Measurements from ENCODE around the gene COPS3.
A peak's percentile ranks its signal among the peaks of the same experiment; 100 is the strongest.

Gene COPS3

DNA sequence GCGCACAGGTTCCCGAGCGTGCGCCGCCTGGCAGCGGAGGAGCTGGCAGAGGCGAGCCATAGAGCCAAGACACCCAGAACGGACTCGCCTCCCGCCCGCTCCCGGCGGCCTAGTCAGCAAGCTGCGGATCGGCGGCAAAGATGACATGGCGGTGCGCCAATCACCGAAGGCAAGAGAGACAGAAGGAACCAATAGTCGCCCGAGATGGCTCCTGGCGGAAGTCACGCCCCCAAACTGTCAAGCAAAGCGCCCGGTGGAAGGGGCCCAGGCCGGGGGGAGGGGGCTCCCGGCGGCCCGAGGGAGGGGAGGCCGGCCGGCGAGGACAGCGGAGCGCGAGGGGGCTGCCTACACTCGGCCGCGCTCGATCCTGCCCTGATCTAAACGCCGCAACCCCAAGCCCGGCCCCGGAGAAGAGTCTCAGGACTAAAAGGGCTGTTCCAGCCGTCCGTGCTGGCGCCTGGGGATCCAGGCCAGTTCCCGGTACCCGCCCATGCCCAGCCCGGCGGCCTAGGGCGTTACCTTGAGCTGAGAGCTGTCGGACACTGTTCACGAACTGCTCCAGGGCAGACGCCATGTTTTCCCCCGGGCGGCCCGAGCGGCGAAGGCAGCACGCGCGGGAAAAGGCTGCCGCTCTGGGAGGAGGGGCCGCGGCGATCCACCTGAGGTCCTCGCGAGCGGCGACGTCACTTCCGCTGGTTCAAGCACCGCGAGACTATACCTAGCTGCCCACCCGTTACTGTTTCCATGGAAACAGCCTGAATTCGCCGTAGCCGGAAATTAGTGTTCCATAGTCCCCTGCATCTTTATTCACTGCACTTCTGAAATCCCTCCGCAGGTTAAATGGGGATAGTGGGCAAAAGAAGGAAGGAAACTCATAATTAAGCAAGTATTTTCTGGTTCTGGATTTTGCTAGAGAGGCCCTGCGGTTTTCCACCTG lies at the start of gene COPS3:
TSS of gene COPS3 (minus strand) at position 634 of the 937 bp plus-strand sequence. CDS start at position 574, 60 bp downstream.
- TF ChIP-seq ZNF274 (IDR thresholded peaks at IDR 0.05; ENCODE audit: low read depth, low read length): no peak
- H3K4me3 ChIP-seq (ENCODE audit: low read length): peak within 1 kb of the TSS; percentile 76

DNA sequence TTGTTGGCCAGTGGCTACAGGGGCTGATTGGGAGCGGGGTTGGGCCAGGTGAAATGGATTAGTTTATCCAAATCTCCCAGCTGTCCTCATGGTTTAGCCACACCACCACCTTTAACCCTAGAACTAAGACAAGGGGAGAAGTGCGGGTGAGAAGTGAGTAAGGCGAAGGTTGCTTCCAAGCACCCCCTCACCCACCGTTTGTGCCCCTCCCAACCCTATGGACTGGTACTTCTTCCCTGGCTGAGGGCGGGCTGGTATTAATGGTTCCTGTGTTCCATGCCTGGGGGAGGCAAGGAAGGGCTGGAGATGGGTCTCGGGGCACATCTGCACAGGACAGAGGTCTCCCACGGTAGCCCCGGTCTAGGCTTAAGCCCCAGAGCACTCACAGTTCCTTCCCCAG lies 47.2 kb upstream of the COPS3 start:
- no peak for TF ChIP-seq ZNF274 (IDR thresholded peaks at IDR 0.05; ENCODE audit: low read depth, low read length)

DNA sequence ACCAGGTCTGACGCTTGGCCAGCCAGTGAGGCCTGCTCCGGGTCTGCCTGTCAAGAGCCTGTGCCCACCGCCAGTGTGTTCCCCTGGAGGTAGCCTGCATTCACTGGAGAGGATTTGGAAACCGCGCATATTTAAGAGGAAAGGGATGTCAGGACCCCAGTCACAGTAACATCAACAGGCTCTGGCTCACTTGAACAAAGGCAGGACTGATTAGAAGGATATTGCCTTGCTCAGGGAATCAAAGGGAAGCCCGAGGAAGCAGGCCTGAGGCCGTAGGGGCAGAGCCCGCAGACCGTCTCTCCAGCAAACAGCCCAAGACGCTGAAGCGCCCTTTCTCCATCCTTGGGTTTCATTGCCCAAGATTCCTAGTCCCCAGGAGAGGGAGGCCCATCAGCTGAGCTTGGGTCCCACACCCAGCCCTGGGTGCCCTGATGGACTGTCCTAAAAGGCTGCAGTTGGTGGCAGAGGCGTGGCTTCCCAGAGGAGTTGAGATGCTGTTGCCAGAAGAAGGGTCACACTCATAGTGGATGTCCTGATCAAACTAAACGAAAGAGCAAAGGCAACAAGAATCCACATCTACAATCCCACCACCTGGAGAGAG lies 45.3 kb upstream of the COPS3 start:
- no peak for TF ChIP-seq ZNF274 (IDR thresholded peaks at IDR 0.05; ENCODE audit: low read depth, low read length)
- no peak overlapping the region for H3K4me3 ChIP-seq (ENCODE audit: low read length)

More for the DNA sequence above, 47.2 kb upstream of the COPS3 start:
- no peak overlapping the region for H3K4me3 ChIP-seq (ENCODE audit: low read length)

DNA sequence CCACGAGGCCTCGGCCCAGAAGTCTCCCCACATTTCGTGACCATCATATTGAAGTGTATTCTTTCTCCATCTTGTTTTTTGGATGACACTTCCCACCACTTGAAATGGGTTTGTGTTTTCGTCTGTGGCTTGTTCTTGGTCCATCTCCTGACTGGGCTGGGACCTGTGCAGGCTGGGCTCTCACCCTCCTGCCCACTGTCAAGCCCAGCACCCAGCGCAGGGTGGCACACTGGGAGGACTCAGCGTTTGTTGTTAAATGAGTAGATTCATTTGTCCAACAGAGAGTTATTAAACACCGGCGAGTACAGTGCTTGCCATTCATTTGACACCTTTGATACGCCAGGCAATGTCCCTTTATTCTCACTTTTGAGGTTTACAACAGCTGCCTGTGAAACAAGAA lies 44.8 kb upstream of the COPS3 start:
- H3K4me3 ChIP-seq (ENCODE audit: low read length): no peak overlapping the region
- TF ChIP-seq ZNF274 (IDR thresholded peaks at IDR 0.05; ENCODE audit: low read depth, low read length): no peak

DNA sequence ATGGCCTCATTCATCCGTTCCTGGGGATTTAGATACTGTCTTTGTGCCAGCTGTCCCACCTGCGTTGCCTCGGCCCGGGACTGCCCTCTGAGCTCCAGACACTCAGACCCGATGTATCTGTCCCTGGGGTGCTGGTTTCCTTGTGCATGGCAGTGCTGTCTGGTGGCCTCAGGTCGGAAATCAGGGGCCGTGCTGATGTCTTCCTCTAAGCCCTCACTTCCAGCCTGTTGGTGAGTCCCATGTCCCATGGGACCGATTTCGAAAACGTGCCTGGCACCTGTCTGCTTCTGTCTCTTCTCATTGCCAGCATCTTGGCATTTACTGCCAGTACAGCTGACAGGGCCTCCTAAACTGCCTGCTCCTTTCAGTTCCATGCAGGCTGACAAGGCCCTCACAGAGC lies 44.2 kb upstream of the COPS3 start:
- no peak for TF ChIP-seq ZNF274 (IDR thresholded peaks at IDR 0.05; ENCODE audit: low read depth, low read length)
- no peak overlapping the region for H3K4me3 ChIP-seq (ENCODE audit: low read length)

DNA sequence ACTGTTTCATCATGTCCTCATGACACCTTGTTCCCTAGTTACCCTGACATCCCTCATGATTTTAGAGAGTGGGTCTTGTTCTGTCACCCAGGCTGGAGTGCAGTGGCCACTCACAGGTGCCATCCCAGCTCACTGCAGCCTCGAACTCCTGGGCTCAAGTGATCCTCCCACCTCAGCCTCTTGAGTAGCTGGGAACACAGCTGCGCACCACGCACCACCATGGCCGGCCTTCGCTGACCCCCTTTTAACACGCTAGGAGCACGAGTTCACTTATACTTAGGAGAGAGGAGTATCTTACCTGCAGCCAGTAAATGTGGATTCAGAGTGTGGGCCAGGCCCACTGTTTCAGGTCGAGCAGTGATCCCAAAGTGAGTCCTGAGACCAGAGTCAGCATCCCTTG lies 43.6 kb upstream of the COPS3 start:
- no peak overlapping the region for H3K4me3 ChIP-seq (ENCODE audit: low read length)
- no peak for TF ChIP-seq ZNF274 (IDR thresholded peaks at IDR 0.05; ENCODE audit: low read depth, low read length)

DNA sequence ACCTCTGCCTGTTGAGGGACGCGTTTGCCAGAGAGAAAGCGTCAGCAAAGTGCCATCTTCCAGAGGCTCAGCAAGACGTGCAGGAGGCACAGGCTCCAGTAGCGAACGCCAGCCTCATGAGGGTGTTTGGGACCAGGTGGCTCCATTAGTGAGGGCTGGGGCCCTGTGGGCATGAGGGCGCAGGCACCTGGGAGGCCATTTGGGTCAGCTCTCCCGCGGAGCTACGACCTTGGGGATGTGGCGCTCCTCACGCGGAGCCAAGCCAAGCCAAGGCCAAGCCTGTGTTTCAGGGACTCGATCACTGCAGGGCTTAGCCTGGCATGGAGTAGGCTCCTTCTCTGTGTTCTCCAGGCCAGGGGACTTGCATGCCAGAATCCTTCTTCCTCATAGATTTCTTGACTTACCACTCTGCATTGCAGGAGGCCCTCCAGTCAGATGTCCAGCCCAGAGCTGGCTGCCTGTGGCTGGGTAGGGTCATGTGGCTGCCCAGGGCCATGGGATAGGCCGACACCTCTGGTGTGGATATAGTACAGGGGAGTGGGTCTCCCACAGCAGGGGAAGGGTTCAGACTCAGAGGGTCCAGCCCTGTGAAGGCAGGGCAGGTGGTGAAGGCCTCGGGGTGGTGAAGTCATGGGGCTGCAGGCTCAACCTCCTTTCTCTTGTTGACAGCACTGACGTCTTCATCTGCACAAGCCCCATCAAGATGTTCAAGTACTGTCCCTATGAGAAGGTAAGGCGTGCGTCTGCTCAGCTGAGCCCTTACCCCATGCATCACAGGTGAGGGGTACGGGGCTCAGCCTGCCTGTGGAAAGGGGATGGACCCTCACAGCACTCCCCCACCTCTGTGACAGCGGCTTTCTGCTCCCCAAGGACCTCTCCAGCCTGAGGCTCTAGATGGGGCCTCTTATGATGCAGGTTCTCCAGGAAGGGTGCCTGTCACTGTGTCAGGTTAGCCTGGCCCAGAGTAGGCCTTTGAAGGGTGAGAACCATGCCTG lies 41.8 kb upstream of the COPS3 start:
- no peak for TF ChIP-seq ZNF274 (IDR thresholded peaks at IDR 0.05; ENCODE audit: low read depth, low read length)
- no peak overlapping the region for H3K4me3 ChIP-seq (ENCODE audit: low read length)

DNA sequence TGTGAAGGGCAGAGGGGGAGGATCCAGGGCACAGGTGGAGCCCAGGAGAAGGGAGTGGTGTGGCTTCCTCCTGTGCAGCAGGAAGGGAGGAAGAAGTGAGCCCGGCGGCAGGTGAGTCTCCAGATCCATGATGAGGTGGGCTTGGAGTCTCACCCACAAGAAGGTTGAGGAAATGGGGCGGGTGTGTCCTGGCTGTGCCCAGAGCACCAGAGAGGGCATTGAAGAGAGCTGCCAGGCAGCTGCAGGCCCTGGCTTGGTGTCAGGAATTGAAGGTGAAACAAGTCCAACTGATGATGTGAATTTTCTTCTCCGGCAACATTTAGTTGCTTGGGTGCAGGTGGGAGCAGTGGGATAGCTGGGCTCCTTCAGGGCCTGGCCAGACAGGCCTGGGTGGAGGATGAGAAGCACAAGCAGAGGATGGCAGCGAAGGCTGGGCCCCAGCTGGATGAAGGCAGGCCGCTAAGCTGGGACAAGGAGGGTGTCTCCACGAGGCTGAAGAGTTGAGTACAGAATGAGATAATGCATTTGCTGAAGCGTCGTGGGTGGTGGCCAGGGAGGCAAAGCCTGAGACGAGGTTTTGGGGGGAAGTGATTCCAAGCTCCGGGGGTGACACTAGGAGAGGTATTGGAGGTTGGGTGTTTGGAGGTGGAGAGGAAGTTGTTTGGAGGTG lies 40.4 kb upstream of the COPS3 start:
- H3K4me3 ChIP-seq (ENCODE audit: low read length): no peak overlapping the region
- no peak for TF ChIP-seq ZNF274 (IDR thresholded peaks at IDR 0.05; ENCODE audit: low read depth, low read length)

DNA sequence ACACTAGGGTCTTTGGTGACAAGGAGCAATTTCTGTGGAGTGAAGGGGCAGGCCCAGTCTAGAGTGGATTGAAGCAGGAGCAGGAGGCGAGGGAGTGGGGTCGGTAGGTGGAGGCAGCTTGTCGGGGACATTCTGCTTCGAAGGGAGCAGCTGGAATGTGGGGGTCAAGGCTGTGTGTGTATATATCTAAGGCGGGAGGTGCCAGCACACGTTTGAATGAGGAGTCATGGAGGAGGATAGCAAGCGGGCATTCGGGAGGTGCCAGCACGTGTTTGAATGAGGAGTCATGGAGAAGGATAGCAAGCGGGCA lies 39.8 kb upstream of the COPS3 start:
- no peak for TF ChIP-seq ZNF274 (IDR thresholded peaks at IDR 0.05; ENCODE audit: low read depth, low read length)
- no peak overlapping the region for H3K4me3 ChIP-seq (ENCODE audit: low read length)

DNA sequence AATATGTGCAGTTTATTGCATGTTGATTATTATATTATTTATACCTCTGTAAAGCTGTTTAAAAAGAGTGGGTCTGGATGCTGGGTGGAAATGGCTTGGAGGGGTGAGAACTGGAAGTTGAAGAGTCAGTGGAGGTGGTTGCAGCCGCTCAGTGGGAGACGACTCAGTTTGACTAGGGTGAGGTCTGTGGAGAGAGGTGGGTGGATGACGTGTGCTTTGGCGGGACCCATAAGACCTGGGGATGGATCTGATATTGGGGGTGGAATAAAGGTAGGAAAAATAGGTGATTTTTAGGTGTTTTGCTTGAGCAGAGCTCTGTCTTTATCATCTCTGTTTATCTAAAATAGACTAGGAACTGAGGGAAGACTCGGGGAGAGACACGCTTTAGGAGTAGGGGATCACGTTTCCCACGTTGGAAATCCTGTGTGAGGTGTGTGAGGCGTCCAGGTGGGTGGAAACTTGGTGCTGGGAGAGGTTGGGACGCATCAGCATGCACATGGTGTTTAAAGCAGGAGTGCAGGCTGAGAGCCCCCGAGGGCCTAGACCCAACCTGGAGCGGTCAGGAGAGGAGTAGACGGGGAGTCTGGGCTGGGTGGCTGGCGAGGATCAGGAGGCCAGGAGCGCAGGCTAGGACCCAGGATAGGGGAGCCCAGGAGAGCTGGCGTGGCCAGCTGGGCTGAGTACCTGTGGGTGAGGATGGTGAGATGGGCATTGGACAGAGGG lies 39.3 kb upstream of the COPS3 start:
- no peak overlapping the region for H3K4me3 ChIP-seq (ENCODE audit: low read length)
- TF ChIP-seq ZNF274 (IDR thresholded peaks at IDR 0.05; ENCODE audit: low read depth, low read length): no peak

DNA sequence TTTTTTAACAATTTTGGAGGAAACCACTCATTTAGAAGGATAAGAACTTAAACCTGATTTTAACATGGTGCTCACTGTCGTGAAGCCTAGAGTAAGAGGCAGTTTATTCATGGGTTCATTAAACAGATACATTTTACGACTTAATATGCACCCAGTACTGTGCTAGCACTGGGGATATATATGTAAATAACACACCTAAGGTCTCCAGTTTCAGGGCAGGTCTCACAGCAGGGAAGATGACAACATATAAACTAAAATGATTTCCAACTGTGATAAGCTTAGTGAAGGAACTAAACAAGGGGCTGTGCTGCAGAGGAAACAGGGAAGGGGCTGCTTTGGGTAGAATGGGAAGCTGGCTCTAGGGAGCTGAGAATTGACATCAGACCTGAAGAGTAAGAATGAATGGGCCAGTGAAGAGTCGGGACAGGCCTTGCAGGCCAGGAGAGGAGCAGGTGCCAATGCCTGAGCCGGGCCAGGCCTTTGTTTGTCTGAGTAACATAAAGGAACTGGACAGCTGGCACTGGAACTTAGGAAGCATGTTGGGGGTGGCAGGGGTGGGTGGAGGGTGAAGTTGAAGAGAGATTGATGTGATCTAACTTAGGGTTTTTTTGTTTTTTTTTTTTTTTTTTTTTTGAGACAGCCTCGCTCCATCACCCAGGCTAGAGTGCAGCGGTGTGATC lies 34.2 kb upstream of the COPS3 start:
- no peak for TF ChIP-seq ZNF274 (IDR thresholded peaks at IDR 0.05; ENCODE audit: low read depth, low read length)

DNA sequence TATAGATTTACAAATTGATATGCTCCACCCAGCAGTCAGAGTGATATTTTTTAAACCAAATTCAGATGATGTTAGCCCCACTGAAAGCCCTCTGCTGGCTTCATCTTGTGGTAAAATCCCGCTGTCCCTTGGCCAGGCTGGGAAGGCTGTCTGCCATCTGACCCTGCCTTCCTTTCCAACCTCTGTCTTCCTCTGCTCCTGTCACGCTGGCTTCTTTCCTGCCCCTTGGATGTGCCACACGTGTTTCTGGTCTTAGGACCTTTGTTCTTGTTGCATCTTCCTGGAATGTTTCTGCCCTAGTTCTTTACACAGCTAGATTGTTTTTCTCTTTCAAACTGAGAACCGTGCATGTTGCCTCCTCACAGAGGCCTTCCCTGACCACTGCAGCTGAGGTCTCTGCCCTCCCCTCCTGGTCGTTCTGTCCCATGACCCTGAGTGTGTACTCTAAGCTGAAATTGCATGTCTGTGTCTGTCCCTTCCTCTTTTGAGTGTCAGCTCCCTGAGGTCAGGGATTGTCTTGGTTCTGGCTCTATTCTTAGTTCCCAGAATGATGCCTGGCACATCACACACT lies 33.5 kb upstream of the COPS3 start:
- TF ChIP-seq ZNF274 (IDR thresholded peaks at IDR 0.05; ENCODE audit: low read depth, low read length): no peak
- H3K4me3 ChIP-seq (ENCODE audit: low read length): no peak overlapping the region

More for the DNA sequence above, 34.2 kb upstream of the COPS3 start:
- no peak overlapping the region for H3K4me3 ChIP-seq (ENCODE audit: low read length)
